Measurements from ENCODE around the gene GPR161. TPM values are rescaled to one million over a fixed set of nuclear protein-coding genes. Genes with fewer than 3 reads are reported as not detected.

GPR161 gene
- total RNA-seq, 1 experiment from 2014 or later: 11.8 TPM

GRCh38 chr1:168035345-168035744 is 101.4 kb downstream of the GPR161 start:
- Histone ChIP-seq H3K9me3 (ENCODE audit: low read length) (no peaks in the 10 kb centered on the region), H3K4me1 (ENCODE audit: insufficient read depth, low read length) (no peaks in the 10 kb centered on the region), H3K9me2 (replicated peaks; ENCODE audit: low read length) (no peaks in the 10 kb centered on the region), H3K9ac (ENCODE audit: low read length) (no peak overlapping the region), H3K79me2 (ENCODE audit: low read length) (no peaks in the 10 kb centered on the region), H3K4me3 (ENCODE audit: low read length) (no peak overlapping the region), H3K36me3 (ENCODE audit: low read depth, low read length) (no peaks in the 10 kb centered on the region), H4K20me1 (ENCODE audit: low read length) (no peaks in the 10 kb centered on the region), H3K27me3 (ENCODE audit: low read length) (no peaks in the 10 kb centered on the region), H3K27ac (ENCODE audit: low read length) (no peak overlapping the region), H3F3A (ENCODE audit: low read length, unreplicated experiment) (no peaks in the 10 kb centered on the region), H3K4me2 (ENCODE audit: low read length) (no peak overlapping the region), H2AFZ (ENCODE audit: low read length) (no peak overlapping the region)
- CTCF ChIA-PET: no interaction called here
- ATAC-seq (peak; percentile 46; the same call in 1 of the 2 replicates), DNase-seq (no peak)
- TF ChIP-seq EZH2phosphoT487 (IDR thresholded peaks at IDR 0.05; ENCODE audit: borderline replicate concordance, low read length) (no peak), EZH2 (IDR thresholded peaks at IDR 0.05; ENCODE audit: low read length, unreplicated experiment) (no peak), CTCF (conservative IDR thresholded peaks at IDR 0.05; ENCODE audit: low read depth, low read length) (no peak)
- no TSS peak for BruUV-seq (replicated peaks)
- POLR2A ChIA-PET (ENCODE audit: unreplicated experiment): no interaction called here
- intact Hi-C loops (cut with micrococcal nuclease): no loop called here

GRCh38 chr1:168032029-168032428 is 104.7 kb downstream of the GPR161 start:
- POLR2A ChIA-PET (ENCODE audit: unreplicated experiment): no interaction called here
- Histone ChIP-seq H4K20me1 (ENCODE audit: low read length) (no peaks in the 10 kb centered on the region), H3K4me2 (ENCODE audit: low read length) (no peak overlapping the region), H3K27me3 (ENCODE audit: low read length) (no peaks in the 10 kb centered on the region), H3K9ac (ENCODE audit: low read length) (no peak overlapping the region), H3K4me1 (ENCODE audit: insufficient read depth, low read length) (no peaks in the 10 kb centered on the region), H3K79me2 (ENCODE audit: low read length) (no peaks in the 10 kb centered on the region), H3K27ac (ENCODE audit: low read length) (no peak overlapping the region), H3K9me2 (replicated peaks; ENCODE audit: low read length) (no peaks in the 10 kb centered on the region), H3F3A (ENCODE audit: low read length, unreplicated experiment) (no peaks in the 10 kb centered on the region), H3K36me3 (ENCODE audit: low read depth, low read length) (no peaks in the 10 kb centered on the region), H3K9me3 (ENCODE audit: low read length) (no peaks in the 10 kb centered on the region), H2AFZ (ENCODE audit: low read length) (no peak overlapping the region), H3K4me3 (ENCODE audit: low read length) (no peak overlapping the region)
- intact Hi-C loops (cut with micrococcal nuclease): no loop called here
- DNase-seq: no peak
- no TSS peak for BruUV-seq (replicated peaks)
- no peak for TF ChIP-seq EZH2 (IDR thresholded peaks at IDR 0.05; ENCODE audit: low read length, unreplicated experiment)
- no peak for TF ChIP-seq CTCF (conservative IDR thresholded peaks at IDR 0.05; ENCODE audit: low read depth, low read length)
- TF ChIP-seq EZH2phosphoT487 (IDR thresholded peaks at IDR 0.05; ENCODE audit: borderline replicate concordance, low read length): no peak
- ATAC-seq: no peak
- CTCF ChIA-PET: no interaction called here

- intact Hi-C loops (cut with micrococcal nuclease): no loop called here
These were observed 105.1 kb downstream of the GPR161 start for GRCh38 chr1:168031627-168032026.

More at GRCh38 chr1:168031627-168032026, 105.1 kb downstream of the GPR161 start:
- TF ChIP-seq CTCF (conservative IDR thresholded peaks at IDR 0.05; ENCODE audit: low read depth, low read length) (no peak), EZH2 (IDR thresholded peaks at IDR 0.05; ENCODE audit: low read length, unreplicated experiment) (no peak), EZH2phosphoT487 (IDR thresholded peaks at IDR 0.05; ENCODE audit: borderline replicate concordance, low read length) (no peak)
- no TSS peak for BruUV-seq (replicated peaks)
- Histone ChIP-seq H3K4me2 (ENCODE audit: low read length) (no peak overlapping the region), H3K9me2 (replicated peaks; ENCODE audit: low read length) (no peaks in the 10 kb centered on the region), H3K79me2 (ENCODE audit: low read length) (no peaks in the 10 kb centered on the region), H2AFZ (ENCODE audit: low read length) (no peak overlapping the region), H3K27me3 (ENCODE audit: low read length) (no peaks in the 10 kb centered on the region), H3K4me1 (ENCODE audit: insufficient read depth, low read length) (no peaks in the 10 kb centered on the region), H3F3A (ENCODE audit: low read length, unreplicated experiment) (no peaks in the 10 kb centered on the region), H4K20me1 (ENCODE audit: low read length) (no peaks in the 10 kb centered on the region), H3K9me3 (ENCODE audit: low read length) (no peaks in the 10 kb centered on the region), H3K27ac (ENCODE audit: low read length) (no peak overlapping the region), H3K4me3 (ENCODE audit: low read length) (no peak overlapping the region), H3K9ac (ENCODE audit: low read length) (no peak overlapping the region), H3K36me3 (ENCODE audit: low read depth, low read length) (no peaks in the 10 kb centered on the region)
- CTCF ChIA-PET: no interaction called here
- POLR2A ChIA-PET (ENCODE audit: unreplicated experiment): no interaction called here
- DNase-seq (no peak), ATAC-seq (no peak)

All from PC-3 (cell line).